RWPE2 (cell line): Measurements from ENCODE around the gene ARPC5L.

Source experiments
- ATAC-seq: fragments of 200-7000 bp; cut with Tn5 transposase; 3 replicates; pipeline ENCODE4 v1.9.1; 2021; ENCODE audit warnings: low read depth
- DNase-seq: peaks from one replicate; pipeline ENCODE4 v3.0.0-alpha.2; 2020; ENCODE audit warnings: low spot score
- H3K27ac ChIP-seq: fragments of 450-650 bp; 2 replicates; pipeline ENCODE4 v1.5.1; 2017; ENCODE audit warnings: mild to moderate bottlenecking; ENCODE audit not compliant: poor library complexity, severe bottlenecking
- H3K27me3 ChIP-seq: fragments of 250-450 bp; sonication (Bioruptor Pico); 2 replicates; pipeline ENCODE4 v1.5.1; 2021; ENCODE audit warnings: mild to moderate bottlenecking, moderate library complexity; ENCODE audit not compliant: insufficient read depth, poor library complexity, severe bottlenecking
- H3K36me3 ChIP-seq: fragments of 250-450 bp; sonication (Bioruptor Pico); 2 replicates; pipeline ENCODE4 v1.5.1; 2020; ENCODE audit warnings: low read depth, mild to moderate bottlenecking, moderate library complexity
- H3K4me1 ChIP-seq: fragments of 250-450 bp; sonication (Bioruptor Pico); 2 replicates; pipeline ENCODE4 v1.5.1; 2021; ENCODE audit warnings: mild to moderate bottlenecking, moderate library complexity; ENCODE audit not compliant: insufficient read depth, poor library complexity, severe bottlenecking
- H3K4me3 ChIP-seq: fragments of 250-450 bp; sonication (Bioruptor Pico); 2 replicates; pipeline ENCODE4 v1.5.1; 2021; ENCODE audit warnings: mild to moderate bottlenecking, moderate library complexity; ENCODE audit not compliant: severe bottlenecking
- H3K9me3 ChIP-seq: fragments of 250-450 bp; sonication (Bioruptor Pico); 2 replicates; pipeline ENCODE4 v1.5.1; 2021; ENCODE audit warnings: mild to moderate bottlenecking, moderate library complexity; ENCODE audit not compliant: severe bottlenecking
- TF ChIP-seq, protein P1 (sequence below): fragments of 450-650 bp; IDR thresholded peaks from one replicate; pipeline ENCODE4 v1.5.1; 2017; ENCODE audit warnings: mild to moderate bottlenecking, moderate library complexity; ENCODE audit not compliant: poor library complexity, severe bottlenecking

ARPC5L gene

DNA sequence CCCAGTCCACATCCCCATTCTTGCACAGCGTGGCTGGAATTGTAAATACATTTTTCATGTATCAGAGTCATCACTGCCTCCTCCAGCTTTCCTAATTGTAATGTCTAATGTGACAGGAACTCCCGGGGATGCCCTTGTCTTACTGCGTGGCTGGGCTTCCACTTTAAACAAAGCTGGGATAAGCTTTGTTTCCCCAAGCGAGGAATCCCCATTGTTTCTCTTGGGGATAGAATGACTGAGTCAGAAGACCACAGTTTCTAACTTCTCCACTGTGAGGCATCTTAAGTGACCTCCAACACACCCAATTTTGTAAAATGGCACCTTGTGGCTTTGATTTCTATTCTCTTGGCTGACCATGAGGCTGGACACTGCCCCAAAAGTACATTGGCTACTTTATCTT lies 22.4 kb downstream of the ARPC5L start:
- DNase-seq (no peak), ATAC-seq (no peak)
- Histone ChIP-seq H3K27me3 (no peaks in the 10 kb centered on the region), H3K36me3 (peaks cover 22% of the 10 kb centered on the region), H3K4me1 (no peaks in the 10 kb centered on the region), H3K9me3 (no peaks in the 10 kb centered on the region), H3K27ac (no peak overlapping the region), H3K4me3 (no peak overlapping the region)
- TF ChIP-seq, protein P1, sequence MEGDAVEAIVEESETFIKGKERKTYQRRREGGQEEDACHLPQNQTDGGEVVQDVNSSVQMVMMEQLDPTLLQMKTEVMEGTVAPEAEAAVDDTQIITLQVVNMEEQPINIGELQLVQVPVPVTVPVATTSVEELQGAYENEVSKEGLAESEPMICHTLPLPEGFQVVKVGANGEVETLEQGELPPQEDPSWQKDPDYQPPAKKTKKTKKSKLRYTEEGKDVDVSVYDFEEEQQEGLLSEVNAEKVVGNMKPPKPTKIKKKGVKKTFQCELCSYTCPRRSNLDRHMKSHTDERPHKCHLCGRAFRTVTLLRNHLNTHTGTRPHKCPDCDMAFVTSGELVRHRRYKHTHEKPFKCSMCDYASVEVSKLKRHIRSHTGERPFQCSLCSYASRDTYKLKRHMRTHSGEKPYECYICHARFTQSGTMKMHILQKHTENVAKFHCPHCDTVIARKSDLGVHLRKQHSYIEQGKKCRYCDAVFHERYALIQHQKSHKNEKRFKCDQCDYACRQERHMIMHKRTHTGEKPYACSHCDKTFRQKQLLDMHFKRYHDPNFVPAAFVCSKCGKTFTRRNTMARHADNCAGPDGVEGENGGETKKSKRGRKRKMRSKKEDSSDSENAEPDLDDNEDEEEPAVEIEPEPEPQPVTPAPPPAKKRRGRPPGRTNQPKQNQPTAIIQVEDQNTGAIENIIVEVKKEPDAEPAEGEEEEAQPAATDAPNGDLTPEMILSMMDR: no peak

DNA sequence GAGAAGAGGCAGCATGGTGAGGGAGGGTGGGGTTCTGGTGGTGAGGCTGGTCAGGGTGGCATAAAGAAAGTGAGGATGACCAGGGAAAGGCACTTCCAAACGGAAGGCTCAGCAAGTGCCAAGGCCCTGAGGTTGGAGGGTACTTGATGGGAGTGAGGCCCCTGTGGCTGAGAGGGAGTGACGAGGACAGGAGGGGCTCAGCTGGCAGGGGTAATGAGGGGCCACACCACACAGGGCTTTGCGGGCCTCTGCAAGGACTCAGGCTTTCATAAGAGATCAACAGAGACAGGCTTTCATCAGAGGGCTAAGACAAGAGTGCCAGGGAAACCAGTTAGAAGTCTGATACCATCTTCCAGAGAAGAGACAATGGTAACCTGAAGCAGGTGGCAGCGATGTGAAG lies 23.6 kb downstream of the ARPC5L start:
- DNase-seq (no peak), ATAC-seq (no peak)
- TF ChIP-seq, protein P1: no peak
- Histone ChIP-seq H3K9me3 (no peaks in the 10 kb centered on the region), H3K4me3 (no peak overlapping the region), H3K27me3 (no peaks in the 10 kb centered on the region), H3K27ac (no peak overlapping the region), H3K4me1 (no peaks in the 10 kb centered on the region), H3K36me3 (peaks cover 18% of the 10 kb centered on the region)

DNA sequence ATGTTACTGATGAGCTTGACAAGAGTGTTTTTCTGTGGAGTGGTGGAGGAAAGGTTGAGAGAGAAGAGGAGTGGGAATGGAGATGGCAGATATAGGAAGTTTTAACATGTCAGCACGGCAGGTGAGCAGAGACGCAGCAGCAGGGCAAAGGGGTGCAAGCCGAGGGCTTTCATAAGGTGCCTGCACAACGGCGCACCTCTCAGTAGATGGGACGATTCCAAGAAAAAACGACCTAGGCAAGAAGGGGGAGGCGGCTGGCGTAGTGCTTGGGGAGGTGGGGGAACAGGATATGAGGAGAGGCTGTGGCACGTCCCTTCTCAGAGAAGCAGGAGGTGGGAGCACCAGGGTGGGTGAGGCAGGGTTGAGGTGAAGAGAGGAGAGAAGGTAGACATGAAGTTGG lies 24.5 kb downstream of the ARPC5L start:
- no peak for ATAC-seq
- TF ChIP-seq, protein P1: no peak
- DNase-seq: no peak
- no peaks in the 10 kb centered on the region for H3K27me3 ChIP-seq
- H3K9me3 ChIP-seq: no peaks in the 10 kb centered on the region
- H3K36me3 ChIP-seq: peaks cover 17% of the 10 kb centered on the region
- H3K4me1 ChIP-seq: no peaks in the 10 kb centered on the region
- no peak overlapping the region for H3K4me3 ChIP-seq
- no peak overlapping the region for H3K27ac ChIP-seq

DNA sequence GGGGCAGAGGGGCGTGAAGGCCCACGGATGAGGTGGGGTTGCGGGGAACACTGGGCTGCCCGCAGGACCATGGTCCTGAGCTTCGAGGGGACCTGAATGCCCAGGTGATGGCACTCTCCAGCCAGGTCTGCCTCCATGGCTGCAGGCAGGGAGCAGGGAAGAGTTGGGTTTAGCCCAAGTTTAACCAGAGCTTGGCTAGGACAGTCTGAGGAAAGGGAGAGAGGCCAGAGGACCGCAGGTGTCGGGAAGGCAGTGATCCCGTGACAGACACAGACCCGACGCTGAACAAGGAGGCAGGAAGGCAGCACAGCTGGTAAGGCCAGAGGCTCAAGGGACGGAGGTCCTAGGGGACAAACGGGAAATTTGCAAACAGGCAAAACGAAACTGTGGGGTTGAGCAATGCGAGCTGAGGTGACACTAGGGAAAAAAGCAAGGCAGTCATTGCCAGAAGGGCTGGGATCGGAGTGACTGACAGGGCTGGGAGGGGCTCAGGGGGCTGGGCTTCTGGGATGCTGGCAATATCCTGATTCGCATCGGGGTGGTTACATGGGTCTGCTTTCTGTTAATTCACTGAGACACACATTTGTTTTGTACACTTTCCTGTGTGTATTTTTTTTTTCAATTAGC lies 25.0 kb downstream of the ARPC5L start:
- Histone ChIP-seq H3K36me3 (peaks cover 17% of the 10 kb centered on the region), H3K4me1 (no peaks in the 10 kb centered on the region), H3K27me3 (no peaks in the 10 kb centered on the region), H3K4me3 (no peak overlapping the region), H3K27ac (no peak overlapping the region), H3K9me3 (no peaks in the 10 kb centered on the region)
- TF ChIP-seq, protein P1: no peak
- no peak for ATAC-seq
- DNase-seq: no peak

DNA sequence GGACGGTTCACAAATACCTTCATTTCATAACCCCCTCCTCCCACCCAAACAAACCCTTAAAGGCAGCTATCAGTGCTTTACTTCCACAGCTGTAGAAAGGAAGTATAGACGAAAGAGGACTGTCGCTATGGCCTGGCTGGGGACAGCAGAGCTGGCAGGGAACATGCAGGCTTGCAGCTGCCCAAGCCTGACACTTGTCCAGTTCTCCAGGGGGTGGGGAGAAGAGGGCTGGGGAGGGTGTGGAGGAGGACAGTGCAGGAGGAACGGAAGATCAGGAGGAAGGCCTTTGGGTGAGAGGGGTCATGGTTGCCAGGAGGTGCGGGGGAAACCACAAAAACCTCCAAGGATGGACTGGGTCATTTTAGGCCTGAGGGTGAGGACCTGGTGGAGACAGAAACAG lies 25.9 kb downstream of the ARPC5L start:
- Histone ChIP-seq H3K27me3 (no peaks in the 10 kb centered on the region), H3K9me3 (no peaks in the 10 kb centered on the region), H3K4me3 (no peak overlapping the region), H3K4me1 (no peaks in the 10 kb centered on the region), H3K36me3 (peaks cover 24% of the 10 kb centered on the region), H3K27ac (no peak overlapping the region)
- DNase-seq (no peak), ATAC-seq (no peak)
- TF ChIP-seq, protein P1: no peak
